HepG2 (cell line): Measurements from ENCODE around the gene GCM1. TPM values are rescaled to one million over a fixed set of nuclear protein-coding genes. Genes with fewer than 3 reads are reported as not detected.
A peak's percentile ranks its signal among the peaks of the same experiment; 100 is the strongest.

Source experiments
- ATAC-seq: fragments of 200-7000 bp; cut with Tn5 transposase; 3 replicates; pipeline ENCODE4 v1.9.1; 2020; ENCODE audit warnings: mild to moderate bottlenecking, moderate library complexity
- BruUV-seq: library from RNA; stranded (reverse); fragments of 400-500 nt; replicated peaks from 2 replicates; lab custom pipeline; 2021; lab: Mats Ljungman, UMichigan
- CTCF ChIA-PET: fragments of 300-600 bp; formaldehyde crosslinking; extraction: SDS; loops from one replicate; lab custom pipeline; 2021; ENCODE audit warnings: low total read pairs, inconsistent platforms, low intra/inter-chr PET ratio; lab: Yijun Ruan, JAX
- POLR2A ChIA-PET: fragments of 350-600 bp; sonication (Branson Sonifier 250); formaldehyde crosslinking; loops from one replicate; lab custom pipeline; 2020; ENCODE audit warnings: antibody characterized with exemption, inconsistent platforms; lab: Yijun Ruan, JAX
- DNase-seq: peaks from one replicate; pipeline ENCODE4 v3.0.0-alpha.2; 2015; ENCODE audit warnings: low spot score
- FAIRE-seq: peaks from 3 replicates; lab custom pipeline; 2011; peaks lifted over from hg19 to GRCh38; lab: Jason Lieb, UNC
- H2AFZ ChIP-seq: one replicate; pipeline ENCODE4 v1.6.1; 2011; ENCODE audit warnings: low read length, inconsistent platforms
- H3K27ac ChIP-seq: fragments of 300-600 bp; 3 replicates; pipeline ENCODE4 v1.8.0; 2011; ENCODE audit warnings: mixed run types, mild to moderate bottlenecking, mixed read lengths, low read length, inconsistent platforms; ENCODE audit not compliant: insufficient read depth; ENCODE audit errors: extremely low read length
- H3K27me3 ChIP-seq, 2 experiments: fragments of 200-600 bp in 1 of 2; 2 replicates in 1 of 2; 3 replicates in 1 of 2; pipeline versions ENCODE4 v1.6.0 to v1.8.0; 2011; ENCODE audit warnings: low read length in 2 of 2, mild to moderate bottlenecking in 2 of 2, moderate library complexity in 2 of 2, inconsistent platforms in 1 of 2; ENCODE audit not compliant: insufficient read depth in 2 of 2, control insufficient read depth in 1 of 2
- H3K36me3 ChIP-seq, 2 experiments: fragments of 200-600 bp in 1 of 2; replicated peaks in 1 of 2; 2 replicates in 1 of 2; 3 replicates in 1 of 2; pipeline versions ENCODE4 v1.5.1 to v1.8.0; 2011; ENCODE audit warnings: low read length in 2 of 2, inconsistent platforms in 1 of 2; ENCODE audit not compliant: insufficient read depth in 2 of 2, control insufficient read depth in 1 of 2
- H3K4me1 ChIP-seq: 2 replicates; pipeline ENCODE4 v1.5.1; 2012; ENCODE audit warnings: low read length, inconsistent platforms; ENCODE audit not compliant: insufficient read depth
- H3K4me2 ChIP-seq: 2 replicates; pipeline ENCODE4 v1.6.0; 2011; ENCODE audit warnings: low read depth, low read length, inconsistent platforms
- H3K4me3 ChIP-seq, 3 experiments: fragments of 200-600 bp in 1 of 3; sonication (generic), shearing (Covaris generic) in 1 of 3; replicated peaks in 1 of 3; 2 replicates each; pipeline ENCODE4 v1.5.1; 2011 to 2016; ENCODE audit warnings: low read length in 3 of 3, inconsistent platforms in 2 of 3, low read depth in 2 of 3, mild to moderate bottlenecking in 2 of 3, control low read depth in 1 of 3, mixed read lengths in 1 of 3; ENCODE audit not compliant: insufficient read depth in 1 of 3
- H3K79me2 ChIP-seq: one replicate; pipeline ENCODE4 v1.6.1; 2011; ENCODE audit warnings: low read length, inconsistent platforms; ENCODE audit not compliant: insufficient read depth
- H3K9ac ChIP-seq: 2 replicates; pipeline ENCODE4 v1.6.0; 2011; ENCODE audit warnings: mild to moderate bottlenecking, low read depth, low read length, inconsistent platforms; ENCODE audit not compliant: insufficient read depth
- H3K9me3 ChIP-seq: 2 replicates; pipeline ENCODE4 v1.5.1; 2012; ENCODE audit warnings: mild to moderate bottlenecking, low read length
- H4K20me1 ChIP-seq: 2 replicates; pipeline ENCODE4 v1.6.0; 2011; ENCODE audit warnings: inconsistent platforms, mild to moderate bottlenecking, low read length, moderate library complexity; ENCODE audit not compliant: insufficient read depth
- BCL6 ChIP-seq: IDR thresholded peaks from 2 replicates; pipeline ENCODE4 v1.6.1; 2016; ENCODE audit warnings: missing genetic modification reagents, missing compliant biosample characterization
- GTF3A ChIP-seq: sonication (generic); formaldehyde crosslinking; conservative IDR thresholded peaks from 2 replicates; pipeline ENCODE4 v1.4.0; 2020; ENCODE audit warnings: mild to moderate bottlenecking, missing genetic modification reagents
- TOE1 ChIP-seq: sonication (generic); formaldehyde crosslinking; IDR thresholded peaks from 2 replicates; pipeline ENCODE4 v1.4.0; 2020; ENCODE audit warnings: mild to moderate bottlenecking, missing genetic modification reagents
- ZNF3 ChIP-seq: IDR thresholded peaks from 2 replicates; pipeline ENCODE4 v1.7.0; 2017; ENCODE audit warnings: inconsistent platforms
- ZNF441 ChIP-seq: sonication (generic); formaldehyde crosslinking; IDR thresholded peaks from 2 replicates; pipeline ENCODE4 v1.7.0; 2021; ENCODE audit warnings: missing genetic modification reagents, borderline replicate concordance
- ZNF616 ChIP-seq: sonication (generic); formaldehyde crosslinking; IDR thresholded peaks from 2 replicates; pipeline ENCODE4 v1.5.0; 2020; ENCODE audit warnings: low read depth, mild to moderate bottlenecking, missing genetic modification reagents
- in situ Hi-C: cut with HindIII; loops from 2 replicates; pipeline ENCODE4 v1.10.0; 2017; ENCODE audit warnings: low pct_unique_long_range_greater_than_20kb; ENCODE audit not compliant: extremely low pct_ligation_motif_present
- intact Hi-C: fragments of 100-400 bp; cut with micrococcal nuclease; formaldehyde crosslinking; loops from one replicate; pipeline ENCODE4 v1.10.0; 2022; ENCODE audit not compliant: unreplicated experiment
- polyA plus RNA-seq, 8 experiments: library from polyadenylated mRNA; depleted of rRNA in 3 of 8; stranded (reverse) in 7 of 8; unstranded in 1 of 8; fragments of >200 nt; fragmentation: Illumina TruSeq in 4 of 8; extraction: Trizol in 4 of 8; gene quantifications; 2 replicates each; pipeline versions ENCODE4 v1.2.1 to v1.2.3, GENCODE V29; 2011 to 2016; ENCODE audit warnings: low read depth in 4 of 8, missing spikeins in 1 of 8, mixed read lengths in 1 of 8; ENCODE audit not compliant: insufficient read depth in 1 of 8
- total RNA-seq, 5 experiments: library from RNA; depleted of rRNA; stranded (reverse); fragments of >200 nt; fragmentation: Illumina TruSeq; extraction: Trizol; gene quantifications; 2 replicates each; pipeline ENCODE4 v1.2.3, GENCODE V29; 2016; ENCODE audit warnings: low read depth in 1 of 5
- TF ChIP-seq, protein P1 (sequence below): sonication (generic); formaldehyde crosslinking; IDR thresholded peaks from 2 replicates; pipeline ENCODE4 v1.4.0; 2020; ENCODE audit warnings: mild to moderate bottlenecking, missing genetic modification reagents, borderline replicate concordance

GCM1 gene
- total and polyA plus RNA-seq, 2 of the 13 experiments (the other 11 are each of a cell fraction or from before 2014, with no cell fraction given), result 0.04 to 0.13 TPM

DNA sequence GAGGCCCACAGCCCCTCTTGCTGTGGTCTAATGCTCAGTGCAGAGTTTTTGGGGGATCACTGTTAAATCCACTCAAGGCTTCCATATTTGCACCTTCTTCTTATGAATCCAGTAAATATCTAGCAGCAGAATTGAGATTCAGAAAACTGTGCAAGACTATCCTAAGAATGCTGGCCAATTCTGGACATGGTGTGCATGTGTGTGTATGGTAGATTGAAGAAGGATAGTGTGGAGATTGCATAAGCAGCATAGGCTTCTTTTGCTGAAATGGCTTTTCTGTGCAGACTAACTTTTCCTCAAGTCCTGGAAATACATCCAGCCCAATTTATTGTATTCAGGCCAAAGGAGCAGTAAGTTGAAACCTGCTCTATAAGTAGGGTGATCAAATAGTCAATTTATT, 43.7 kb downstream of the GCM1 start:
- no peak for FAIRE-seq
- intact Hi-C loops, result loop anchor here (1.0 to 2.0 kb wide), 5 partner anchors 54 to 379 kb away; no protein-coding TSS in a partner anchor
- no peak overlapping the region for H3K9ac ChIP-seq

More for the DNA sequence above, 43.7 kb downstream of the GCM1 start:
- no peak overlapping the region for H3K4me3 ChIP-seq
- no peak overlapping the region for H3K27ac ChIP-seq
- H3K4me1 ChIP-seq, result peaks cover 14% of the 10 kb centered on the region; the same call in 1 of the 2 replicates
- peaks cover 2 to 9% of the 10 kb centered on the region in 2 experiments; a peak in 4 of 5 replicates for H3K36me3 ChIP-seq
- no peaks in the 10 kb centered on the region for H3K9me3 ChIP-seq
- DNase-seq (no peak), ATAC-seq (no peak)
- no peak overlapping the region for H2AFZ ChIP-seq
- in situ Hi-C loops, result loop anchor here (5.0 kb wide), 3 partner anchors 62 to 377 kb away; no protein-coding TSS in a partner anchor
- ChIA-PET POLR2A (no interaction called here), CTCF (interaction anchor here (1.0 to 3.6 kb wide), 3 partner anchors 15 to 380 kb away, joined by 3 to 28 read pairs (median 9); no protein-coding TSS in a partner anchor)
- no TSS peak for BruUV-seq
- no peaks in the 10 kb centered on the region for H3K79me2 ChIP-seq
- no peak overlapping the region for H3K4me2 ChIP-seq
- H3K27me3 ChIP-seq, result no peaks in the 10 kb centered on the region
- no peaks in the 10 kb centered on the region for H4K20me1 ChIP-seq
- TF ChIP-seq TOE1 (CRISPR knock-in tag) (no peak), ZNF616 (no peak), ZNF3 (0 out of 2 replicates have a peak, but pooled peaks have one; percentile 44), BCL6 (CRISPR knock-in tag) (no peak), ZNF441 (no peak), GTF3A (CRISPR knock-in tag) (no peak)
- TF ChIP-seq, protein P1, sequence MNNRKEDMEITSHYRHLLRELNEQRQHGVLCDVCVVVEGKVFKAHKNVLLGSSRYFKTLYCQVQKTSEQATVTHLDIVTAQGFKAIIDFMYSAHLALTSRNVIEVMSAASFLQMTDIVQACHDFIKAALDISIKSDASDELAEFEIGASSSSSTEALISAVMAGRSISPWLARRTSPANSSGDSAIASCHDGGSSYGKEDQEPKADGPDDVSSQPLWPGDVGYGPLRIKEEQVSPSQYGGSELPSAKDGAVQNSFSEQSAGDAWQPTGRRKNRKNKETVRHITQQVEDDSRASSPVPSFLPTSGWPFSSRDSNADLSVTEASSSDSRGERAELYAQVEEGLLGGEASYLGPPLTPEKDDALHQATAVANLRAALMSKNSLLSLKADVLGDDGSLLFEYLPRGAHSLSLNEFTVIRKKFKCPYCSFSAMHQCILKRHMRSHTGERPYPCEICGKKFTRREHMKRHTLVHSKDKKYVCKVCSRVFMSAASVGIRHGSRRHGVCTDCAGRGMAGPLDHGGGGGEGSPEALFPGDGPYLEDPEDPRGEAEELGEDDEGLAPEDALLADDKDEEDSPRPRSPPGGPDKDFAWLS (CRISPR knock-in tag), result no peak
